ENCODE results near the gene B9D1. TPM values are rescaled to one million over a fixed set of nuclear protein-coding genes. Genes with fewer than 3 reads are reported as not detected.
A peak's percentile ranks its signal among the peaks of the same experiment; 100 is the strongest.

The B9D1 gene
- total RNA-seq, 2 donors from 2014 or later, result 18.7 to 24.6 TPM

GRCh38 chr17:19313746-19314651 is 48.5 kb downstream of the B9D1 start:
- no peaks in the 10 kb centered on the region for H3K9me3 ChIP-seq
- H3K27ac ChIP-seq, result peak overlapping the region in 1 of 2 donors; percentile 47
- no peaks in the 10 kb centered on the region for H3K27me3 ChIP-seq
- TF ChIP-seq CTCF (IDR thresholded peaks at IDR 0.05), result no peak
- H3K4me3 ChIP-seq, result no peak overlapping the region
- DNase-seq (ENCODE audit: low spot score), result no peak
- peaks cover 0 to 63% of the 10 kb centered on the region in 2 donors for H3K4me1 ChIP-seq
- peaks cover 55% of the 10 kb centered on the region for H3K36me3 ChIP-seq

GRCh38 chr17:19313066-19313745 is 49.3 kb downstream of the B9D1 start:
- H3K9me3 ChIP-seq, result no peaks in the 10 kb centered on the region
- no peak for DNase-seq (ENCODE audit: low spot score)
- peak overlapping the region in 1 of 2 donors; percentile 47 for H3K27ac ChIP-seq
- H3K36me3 ChIP-seq, result peaks cover 55% of the 10 kb centered on the region
- no peak overlapping the region for H3K4me3 ChIP-seq
- peaks cover 0 to 59% of the 10 kb centered on the region in 2 donors for H3K4me1 ChIP-seq
- H3K27me3 ChIP-seq, result no peaks in the 10 kb centered on the region
- no peak for TF ChIP-seq CTCF (IDR thresholded peaks at IDR 0.05)

GRCh38 chr17:19312406-19312805 is 50.1 kb downstream of the B9D1 start:
- Histone ChIP-seq H3K27me3 (no peaks in the 10 kb centered on the region), H3K4me1 (peaks cover 0 to 58% of the 10 kb centered on the region in 2 donors), H3K36me3 (peaks cover 55% of the 10 kb centered on the region), H3K9me3 (no peaks in the 10 kb centered on the region), H3K27ac (peak overlapping the region in 1 of 2 donors; percentile 23), H3K4me3 (no peak overlapping the region)
- TF ChIP-seq CTCF (IDR thresholded peaks at IDR 0.05), result no peak
- DNase-seq (ENCODE audit: low spot score), result no peak

- Histone ChIP-seq H3K4me3 (no peak overlapping the region), H3K9me3 (no peaks in the 10 kb centered on the region), H3K27ac (peak overlapping the region; percentile 23 to 55), H3K4me1 (peaks cover 0 to 54% of the 10 kb centered on the region in 2 donors), H3K27me3 (no peaks in the 10 kb centered on the region), H3K36me3 (peaks cover 55% of the 10 kb centered on the region)
- no peak for DNase-seq (ENCODE audit: low spot score)
- TF ChIP-seq CTCF (IDR thresholded peaks at IDR 0.05), result no peak
Observed at GRCh38 chr17:19311421-19312215, 50.9 kb downstream of the B9D1 start.

- DNase-seq (ENCODE audit: low spot score), result no peak
- Histone ChIP-seq H3K9me3 (no peaks in the 10 kb centered on the region), H3K27ac (peak overlapping the region in 1 of 2 donors; percentile 55), H3K4me3 (no peak overlapping the region), H3K4me1 (peaks cover 0 to 56% of the 10 kb centered on the region in 2 donors), H3K27me3 (no peaks in the 10 kb centered on the region), H3K36me3 (peaks cover 55% of the 10 kb centered on the region)
- TF ChIP-seq CTCF (IDR thresholded peaks at IDR 0.05), result no peak
Observed at GRCh38 chr17:19311016-19311415, 51.5 kb downstream of the B9D1 start.
